ENCODE data around the gene PRR35.
"Not testable (repeated sequence)": the region's sequence is repeated elsewhere in the genome, so short reads cannot be mapped to it uniquely, and the experiment has no call there.

PRR35 gene

GRCh38 chr16:597655-598054, 37.5 kb downstream of the PRR35 start:
- DNase-seq: not testable (repeated sequence)

- DNase-seq: no peak
These were observed 38.9 kb downstream of the PRR35 start for GRCh38 chr16:598823-599739.

- no peak for DNase-seq
These were observed 40.6 kb downstream of the PRR35 start for GRCh38 chr16:600781-601180.

DNA sequence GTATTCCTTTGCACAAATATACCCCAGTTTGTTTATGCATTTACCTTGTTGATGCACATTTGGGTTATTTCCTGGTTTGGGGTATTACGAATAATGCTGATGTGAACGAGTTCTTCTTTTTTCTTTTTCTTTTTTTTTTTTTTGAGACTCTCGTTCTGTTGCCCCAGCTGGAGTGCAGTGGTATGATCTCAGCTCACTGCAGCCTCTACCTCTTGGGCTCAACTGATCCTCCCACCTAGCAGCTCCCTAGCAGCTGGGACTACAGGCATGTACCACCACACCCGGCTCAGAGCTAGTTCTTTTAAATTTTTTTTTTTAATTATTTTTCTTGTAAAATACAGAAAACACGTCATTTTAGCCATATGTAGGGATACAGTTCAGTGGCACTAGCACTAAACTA, 43.7 kb downstream of the PRR35 start:
- no peak for DNase-seq

DNA sequence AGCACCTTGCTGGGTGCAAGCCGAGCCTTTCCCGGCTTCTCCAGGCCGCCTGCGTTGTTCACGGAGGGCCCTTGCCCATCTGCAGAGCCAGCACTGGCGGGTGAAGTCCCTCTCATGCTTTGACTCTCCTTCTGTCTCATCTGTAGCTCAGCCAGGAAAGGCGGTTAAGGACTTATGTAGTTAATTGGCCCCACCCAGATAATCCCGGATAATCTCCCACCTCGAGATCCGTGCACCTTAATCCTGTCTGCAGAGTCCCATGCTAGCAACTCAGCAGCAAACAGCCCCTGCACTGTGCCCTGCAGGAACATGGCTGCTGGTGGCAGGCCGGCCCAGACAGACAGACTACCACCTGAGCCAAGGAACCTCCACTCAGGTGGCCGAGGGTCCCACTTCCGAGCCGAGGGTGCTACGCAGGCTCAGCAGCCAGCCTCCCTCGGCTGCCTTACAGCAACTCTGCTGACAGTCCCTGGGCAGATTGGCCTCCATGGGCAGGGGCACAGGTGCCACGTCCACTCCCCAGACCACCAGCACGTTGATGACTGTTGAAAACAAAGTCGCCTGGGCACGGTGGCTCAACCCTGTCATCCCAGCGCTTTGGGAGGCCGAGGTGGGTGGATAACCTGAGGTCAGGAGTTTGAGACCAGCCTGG, 46.6 kb downstream of the PRR35 start:
- DNase-seq: no peak

- DNase-seq: peak; percentile 88
These were observed 47.8 kb downstream of the PRR35 start for GRCh38 chr16:608019-608418.

- DNase-seq: no peak
These were observed 49.1 kb downstream of the PRR35 start for GRCh38 chr16:609316-609715.

- DNase-seq: no peak
These were observed 49.8 kb downstream of the PRR35 start for GRCh38 chr16:609984-610383.

GRCh38 chr16:610513-611381, 50.6 kb downstream of the PRR35 start:
- no peak for DNase-seq

DNA sequence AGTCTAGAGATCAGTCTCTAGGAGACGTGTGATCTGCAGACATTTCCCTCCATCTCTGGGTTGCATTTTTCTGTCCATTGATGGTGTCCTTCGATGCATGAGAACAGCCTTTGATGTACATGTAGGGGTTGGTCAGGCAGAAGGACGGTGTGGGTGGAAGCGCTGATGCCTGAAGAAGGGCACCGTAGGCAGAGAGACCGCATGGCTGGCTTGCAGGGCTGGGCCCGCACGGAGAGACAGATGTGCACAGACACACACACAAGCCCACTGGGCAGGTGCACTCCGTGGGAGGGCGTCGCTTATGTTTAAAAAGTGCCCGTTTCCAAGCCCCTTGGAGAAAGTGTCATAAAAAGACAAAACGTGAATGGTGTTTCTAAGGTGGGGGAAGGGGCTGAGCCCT, 54.9 kb downstream of the PRR35 start:
- DNase-seq: no peak

Data from NCI-H146 (cell line).